Endothelial cell of umbilical vein (primary cell): ENCODE results near the gene PCGF3. TPM values are rescaled to one million over a fixed set of nuclear protein-coding genes. Genes with fewer than 3 reads are reported as not detected.

Source experiments
- BruUV-seq: library from RNA; stranded (reverse); fragments of 400-500 nt; replicated peaks from 2 replicates; lab custom pipeline; 2021; lab: Mats Ljungman, UMichigan
- CTCF ChIA-PET: fragments of 300-600, 350-600 bp; sonication (Branson Sonifier 250); formaldehyde crosslinking; loops from one replicate; lab custom pipeline; 2021; ENCODE audit warnings: antibody characterized with exemption, inconsistent platforms; lab: Charles Lee
- POLR2A ChIA-PET: fragments of 300-600, 350-600 bp; sonication (Branson Sonifier 250); formaldehyde crosslinking; loops from one replicate; lab custom pipeline; 2021; ENCODE audit warnings: antibody characterized with exemption, inconsistent platforms; lab: Charles Lee
- DNase-seq: peaks from one replicate; pipeline ENCODE4 v3.0.0-alpha.2; 2011; ENCODE audit warnings: low read depth, low spot score
- FAIRE-seq: peaks from 2 replicates; lab custom pipeline; 2011; peaks lifted over from hg19 to GRCh38; lab: Jason Lieb, UNC
- H2AFZ ChIP-seq: 2 replicates; pipeline ENCODE4 v1.6.0; 2012; ENCODE audit warnings: low read depth, low read length, control low read depth, inconsistent platforms
- H3K27ac ChIP-seq: 2 replicates; pipeline ENCODE4 v1.5.1; 2011; ENCODE audit warnings: low read depth, mild to moderate bottlenecking, control low read depth, low read length, moderate library complexity; ENCODE audit not compliant: insufficient read depth
- H3K27me3 ChIP-seq, 2 experiments: 2 replicates each; pipeline versions ENCODE4 v1.6.0 to v1.6.1; 2011; ENCODE audit warnings: low read length in 2 of 2, mixed read lengths in 1 of 2; ENCODE audit not compliant: control insufficient read depth in 2 of 2, insufficient read depth in 2 of 2
- H3K36me3 ChIP-seq, 2 experiments: 2 replicates in 1 of 2; 3 replicates in 1 of 2; pipeline ENCODE4 v1.5.1; 2011; ENCODE audit warnings: low read length in 2 of 2, mild to moderate bottlenecking in 1 of 2, moderate library complexity in 1 of 2; ENCODE audit not compliant: control insufficient read depth in 2 of 2, insufficient read depth in 2 of 2; ENCODE audit errors: extremely low read depth in 1 of 2
- H3K4me1 ChIP-seq: 3 replicates; pipeline ENCODE4 v1.5.1; 2011; ENCODE audit warnings: mild to moderate bottlenecking, low read length; ENCODE audit not compliant: control insufficient read depth, insufficient read depth; ENCODE audit errors: extremely low read depth
- H3K4me2 ChIP-seq: 2 replicates; pipeline ENCODE4 v1.6.1; 2011; ENCODE audit warnings: low read length, control low read depth, mixed read lengths; ENCODE audit not compliant: insufficient read depth
- H3K4me3 ChIP-seq, 3 experiments: fragments of 200-600 bp in 1 of 3; sonication (generic), shearing (Covaris generic) in 1 of 3; replicated peaks in 1 of 3; 2 replicates each; pipeline ENCODE4 v1.5.1; 2011 to 2016; ENCODE audit warnings: control low read depth in 3 of 3, low read length in 3 of 3, mild to moderate bottlenecking in 2 of 3, inconsistent platforms in 1 of 3, low read depth in 1 of 3, moderate library complexity in 1 of 3; ENCODE audit not compliant: insufficient read depth in 1 of 3
- H3K79me2 ChIP-seq: 2 replicates; pipeline ENCODE4 v1.6.0; 2012; ENCODE audit warnings: low read length, inconsistent platforms; ENCODE audit not compliant: control insufficient read depth, insufficient read depth
- H3K9ac ChIP-seq: replicated peaks from 2 replicates; pipeline ENCODE3; 2011; ENCODE audit warnings: low read length, control low read depth; ENCODE audit not compliant: insufficient read depth; ENCODE audit errors: extremely low read depth
- H3K9me1 ChIP-seq: replicated peaks from 3 replicates; pipeline ENCODE4 v1.6.0; 2011; ENCODE audit warnings: mild to moderate bottlenecking, low read length; ENCODE audit not compliant: control insufficient read depth, insufficient read depth; ENCODE audit errors: extremely low read depth
- H3K9me3 ChIP-seq: replicated peaks from 2 replicates; pipeline ENCODE4 v1.5.1; 2012; ENCODE audit warnings: low read length, inconsistent platforms; ENCODE audit not compliant: control insufficient read depth, insufficient read depth
- H4K20me1 ChIP-seq: replicated peaks from 2 replicates; pipeline ENCODE3; 2011; ENCODE audit warnings: mild to moderate bottlenecking, low read length; ENCODE audit not compliant: control insufficient read depth, insufficient read depth; ENCODE audit errors: extremely low read depth
- CTCF ChIP-seq, 2 donors: IDR thresholded peaks; 1 replicate in 1 of 2; 2 replicates in 1 of 2; pipeline ENCODE4 v1.5.1; 2011; ENCODE audit warnings: low read length in 2 of 2, mild to moderate bottlenecking in 2 of 2, moderate library complexity in 2 of 2, control low read depth in 1 of 2, inconsistent platforms in 1 of 2, low read depth in 1 of 2; ENCODE audit not compliant: insufficient read depth in 1 of 2; ENCODE audit errors: extremely low read depth in 1 of 2
- EZH2 ChIP-seq: IDR thresholded peaks from 2 replicates; pipeline ENCODE4 v1.6.1; 2012; ENCODE audit warnings: borderline replicate concordance, low read depth, mild to moderate bottlenecking, moderate library complexity, low read length, inconsistent platforms; ENCODE audit not compliant: severe bottlenecking
- FOS ChIP-seq: IDR thresholded peaks from 2 replicates; pipeline ENCODE4 v1.6.1; 2011; ENCODE audit warnings: mild to moderate bottlenecking, low read length, moderate library complexity, borderline replicate concordance; ENCODE audit not compliant: insufficient read depth
- GATA2 ChIP-seq: IDR thresholded peaks from 2 replicates; pipeline ENCODE4 v1.7.0; 2011; ENCODE audit warnings: low read depth, mild to moderate bottlenecking, moderate library complexity, mixed read lengths, low read length; ENCODE audit not compliant: insufficient read length, insufficient read depth
- JUN ChIP-seq: IDR thresholded peaks from 2 replicates; pipeline ENCODE4 v1.6.1; 2011; ENCODE audit warnings: borderline replicate concordance, low read depth; ENCODE audit not compliant: insufficient read length, insufficient read depth
- MYC ChIP-seq: IDR thresholded peaks from one replicate; pipeline ENCODE4 v1.6.1; 2011; ENCODE audit warnings: mild to moderate bottlenecking, low read depth, low read length
- POLR2A ChIP-seq: IDR thresholded peaks from 2 replicates; pipeline ENCODE4 v1.6.1; 2012; ENCODE audit warnings: low read depth, mild to moderate bottlenecking, control low read depth, low read length
- POLR2AphosphoS5 ChIP-seq: IDR thresholded peaks from 2 replicates; pipeline ENCODE4 v1.6.1; 2012; ENCODE audit warnings: low read depth, mild to moderate bottlenecking, control low read depth, low read length, moderate library complexity; ENCODE audit not compliant: insufficient read depth
- dilution Hi-C: fragments of 300-500 bp; cut with MboI; formaldehyde crosslinking; loops from one replicate; pipeline ENCODE4 v1.15.0; 2019; ENCODE audit warnings: low sequenced_read_pairs; ENCODE audit not compliant: extremely low pct_ligation_motif_present
- intact Hi-C: fragments of 100-400 bp; cut with micrococcal nuclease; formaldehyde crosslinking; loops from one replicate; pipeline ENCODE4 v1.10.0; 2022
- polyA plus RNA-seq, 4 experiments: library from polyadenylated mRNA; depleted of rRNA in 3 of 4; stranded (reverse) in 3 of 4; unstranded in 1 of 4; fragments of >200 nt; gene quantifications; 2 replicates each; pipeline versions ENCODE4 v1.2.1 to v1.2.3, GENCODE V29; 2011 to 2012; ENCODE audit warnings: missing spikeins in 1 of 4
- total RNA-seq: library from RNA; stranded (reverse); gene quantifications from 2 replicates; pipeline ENCODE4 v1.2.3, GENCODE V29; 2021
- TF ChIP-seq, protein P1 (sequence below): IDR thresholded peaks from 2 replicates; pipeline ENCODE4 v1.6.1; 2011; ENCODE audit not compliant: insufficient read depth, insufficient read length

The PCGF3 gene
- total and polyA plus RNA-seq, 2 donors (not counting 3 experiments of a cell fraction or from before 2014, with no cell fraction given), result 70.2 to 91.8 TPM

GRCh38 chr4:766152-766515 is 60.5 kb downstream of the PCGF3 start:
- dilution Hi-C loops, result no loop called here
- Histone ChIP-seq H3K4me3 (no peak overlapping the region), H3K4me1 (no peaks in the 10 kb centered on the region), H3K36me3 (peaks cover 10 to 41% of the 10 kb centered on the region in 2 experiments), H3K9ac (no peak overlapping the region), H3K79me2 (peaks cover 24% of the 10 kb centered on the region), H3K9me3 (no peaks in the 10 kb centered on the region), H2AFZ (no peak overlapping the region), H4K20me1 (no peaks in the 10 kb centered on the region), H3K4me2 (no peak overlapping the region), H3K9me1 (no peaks in the 10 kb centered on the region), H3K27ac (no peak overlapping the region), H3K27me3 (no peaks in the 10 kb centered on the region)
- intact Hi-C loops, result no loop called here
- TF ChIP-seq POLR2AphosphoS5 (no peak), FOS (no peak), GATA2 (no peak), EZH2 (no peak), MYC (no peak), CTCF (IDR thresholded peaks at IDR 0.05; ENCODE audit: extremely low read depth in 1 of 2, insufficient read depth in 1 of 2, low read depth in 1 of 2, low read length in 2 of 2) (no peak), JUN (no peak), POLR2A (no peak)
- TF ChIP-seq, protein P1, sequence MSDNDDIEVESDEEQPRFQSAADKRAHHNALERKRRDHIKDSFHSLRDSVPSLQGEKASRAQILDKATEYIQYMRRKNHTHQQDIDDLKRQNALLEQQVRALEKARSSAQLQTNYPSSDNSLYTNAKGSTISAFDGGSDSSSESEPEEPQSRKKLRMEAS, result no peak
- ChIA-PET CTCF (interaction anchor here (2.6 kb wide), 1 partner anchor 24 kb away, joined by 13 read pairs; no protein-coding TSS in a partner anchor), POLR2A (interaction anchor here (1.7 kb wide), 1 partner anchor 16 kb away, joined by 3 read pairs; no protein-coding TSS in a partner anchor)
- no TSS peak for BruUV-seq
- FAIRE-seq (no peak), DNase-seq (no peak)
